ENCODE measurements around the gene CNTN1.

DNA sequence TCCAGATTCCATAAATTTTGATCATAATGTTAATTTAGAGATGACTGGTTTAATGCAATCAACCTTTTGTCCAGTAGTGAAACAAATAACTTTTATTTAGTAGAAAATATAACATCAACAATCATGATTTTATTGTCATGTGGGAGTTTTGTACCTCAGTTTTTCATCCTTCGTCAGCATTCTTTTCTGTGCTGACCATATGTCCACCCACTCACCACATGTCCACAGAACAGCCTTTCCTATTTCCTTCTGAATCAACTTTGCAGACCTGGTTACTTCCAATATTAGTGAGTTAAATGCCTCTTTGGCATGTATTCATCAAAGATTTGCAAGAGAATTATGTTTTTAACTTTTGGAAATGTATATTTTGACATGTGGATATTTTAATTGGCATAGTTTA lies 36.8 kb upstream of the CNTN1 start:
- no peak for TF ChIP-seq CTCF (optimal IDR thresholded peaks at IDR 0.05 in 1 of 3, IDR thresholded peaks at IDR 0.05 in 1 of 3, conservative IDR thresholded peaks at IDR 0.05 in 1 of 3; ENCODE audit: extremely low read depth in 1 of 3, insufficient read depth in 2 of 3, low read length in 3 of 3)
- no peak for TF ChIP-seq EZH2 (IDR thresholded peaks at IDR 0.05; ENCODE audit: low read length)

All from keratinocyte (primary cell).